Stimulated activated CD4-positive, alpha-beta T cell treated with anti-CD3 and anti-CD28 coated beads, TNF-alpha, amount 100 ng/mL, for 1 hour (primary cell): Measurements from ENCODE around the gene FBP1.
"Not testable (repeated sequence)": the region's sequence is repeated elsewhere in the genome, so short reads cannot be mapped to it uniquely, and the experiment has no call there.

Experiments
- DNase-seq, 3 donors: peaks; one replicate each; pipeline ENCODE4 v3.0.0-alpha.2; 2020; ENCODE audit warnings: low read depth in 3 of 3, low spot score in 1 of 3

FBP1 gene

DNA sequence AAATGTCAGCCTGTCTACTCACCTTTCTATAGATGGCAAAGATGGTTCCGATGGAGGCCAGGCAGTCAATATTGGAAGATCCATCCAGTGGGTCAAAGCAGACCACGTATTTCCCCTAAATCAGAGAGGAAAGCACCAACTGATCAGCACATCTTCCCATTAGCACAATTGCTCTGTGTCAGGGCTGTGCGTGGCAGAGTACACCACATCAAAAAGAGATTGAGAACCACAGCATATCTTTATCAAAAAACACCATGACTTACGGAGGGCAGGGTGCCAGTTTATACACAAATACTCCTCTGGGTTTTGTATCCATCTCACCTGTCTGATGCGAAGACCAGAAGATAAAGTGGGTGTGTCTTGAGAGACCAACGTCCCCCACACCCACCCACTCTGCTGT is 54.8 kb downstream of the FBP1 start:
- DNase-seq = no peak

DNA sequence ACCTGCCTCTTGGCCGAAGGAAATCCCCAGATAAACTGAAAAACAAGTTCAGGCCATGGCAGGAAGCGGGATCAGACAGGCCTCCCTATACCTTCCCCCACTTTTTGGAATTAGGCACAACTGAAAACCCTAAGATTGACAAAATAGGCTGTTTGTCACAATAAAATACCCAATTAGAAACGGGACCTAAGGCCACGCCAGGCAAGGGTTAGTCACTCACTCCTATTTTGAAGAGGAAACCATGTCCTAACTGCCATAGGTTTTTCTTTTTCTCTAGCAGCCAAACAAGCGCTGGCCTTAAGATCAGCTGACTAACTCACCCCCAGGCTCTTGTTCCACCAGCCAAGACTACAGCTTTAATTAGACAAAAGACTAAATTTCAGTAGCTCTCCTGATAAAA is 57.6 kb downstream of the FBP1 start:
- no peak for DNase-seq

DNA sequence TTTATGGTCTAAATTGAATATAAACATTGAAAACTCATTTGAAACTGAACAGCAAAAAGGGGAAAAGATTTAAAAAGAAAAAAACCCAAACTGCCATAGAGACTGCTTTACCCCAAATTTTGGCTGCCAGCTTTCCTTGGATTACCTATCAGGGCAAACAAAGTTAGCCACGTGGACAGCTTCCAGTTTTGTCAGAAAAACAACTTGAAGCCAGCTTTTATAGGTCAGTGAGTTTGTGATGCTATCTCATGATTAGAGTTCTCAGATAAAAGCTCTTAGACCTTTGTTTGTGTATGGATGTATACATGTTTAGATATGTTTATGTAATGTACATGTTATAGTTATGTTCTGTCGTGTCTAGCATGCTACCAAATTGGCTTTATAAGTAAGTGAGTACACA is 61.7 kb downstream of the FBP1 start:
- DNase-seq = no peak

DNA sequence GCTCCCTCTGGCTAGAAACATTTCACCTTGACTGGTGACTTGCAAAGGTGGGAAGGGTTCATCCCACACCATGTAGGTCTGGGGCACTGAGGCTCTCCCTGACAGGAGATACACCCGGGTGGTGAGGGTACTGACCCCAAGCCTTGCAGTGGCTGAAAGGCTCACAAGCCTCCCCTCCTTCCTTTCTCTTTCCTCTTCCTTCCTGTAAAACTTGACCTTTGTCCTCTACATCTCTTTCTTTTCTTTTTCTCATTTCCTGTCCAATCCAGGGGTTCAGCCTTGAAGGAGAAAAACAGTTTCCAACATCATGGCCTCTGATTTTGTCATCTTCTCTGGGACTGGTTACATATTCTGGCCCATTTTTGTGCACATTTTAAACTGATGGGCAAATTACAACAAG is 62.3 kb downstream of the FBP1 start:
- DNase-seq = no peak

GRCh38 chr9:94576131-94576530 is 63.2 kb downstream of the FBP1 start:
- DNase-seq = no peak

DNA sequence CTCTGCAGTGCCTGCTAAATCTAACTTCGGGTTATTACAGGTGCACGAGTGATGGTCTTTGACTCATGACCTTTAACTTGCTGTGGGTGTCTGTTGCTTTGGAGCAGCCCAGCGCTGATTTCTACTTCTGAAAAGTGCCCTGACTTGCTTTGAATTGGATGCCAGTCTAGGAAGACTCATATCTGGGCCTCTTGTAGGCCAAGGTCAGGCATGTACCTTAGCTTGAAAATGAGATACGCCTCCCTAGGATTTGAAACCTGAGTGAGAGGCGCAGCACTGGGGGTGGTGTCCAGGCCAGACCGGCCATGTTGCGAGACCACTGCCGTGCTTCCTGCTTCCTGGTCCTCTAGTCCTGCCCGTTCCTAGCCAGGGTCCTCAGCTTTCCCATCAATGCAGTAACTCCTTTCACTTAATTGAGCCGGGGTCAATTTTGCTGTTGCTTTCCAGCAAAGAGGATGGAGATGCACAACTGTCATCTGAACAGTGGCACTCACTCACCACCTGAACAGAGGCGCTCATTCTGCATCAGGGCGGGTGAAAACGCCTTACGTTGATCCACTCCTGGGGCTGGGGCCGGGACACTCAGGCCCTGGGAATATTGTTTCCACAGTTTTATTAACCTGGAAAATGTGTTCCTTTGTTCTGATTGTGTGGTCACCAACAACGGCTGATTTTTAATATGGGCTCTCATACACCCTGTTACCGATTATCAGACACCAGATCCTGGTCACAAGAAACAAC is 70.2 kb downstream of the FBP1 start:
- no peak for DNase-seq

GRCh38 chr9:94568250-94568889 is 70.9 kb downstream of the FBP1 start:
- DNase-seq = no peak

- DNase-seq = no peak
Measured at GRCh38 chr9:94567271-94567670, 72.0 kb downstream of the FBP1 start.

- no peak for DNase-seq
Measured at GRCh38 chr9:94566550-94566949, 72.8 kb downstream of the FBP1 start.

DNA sequence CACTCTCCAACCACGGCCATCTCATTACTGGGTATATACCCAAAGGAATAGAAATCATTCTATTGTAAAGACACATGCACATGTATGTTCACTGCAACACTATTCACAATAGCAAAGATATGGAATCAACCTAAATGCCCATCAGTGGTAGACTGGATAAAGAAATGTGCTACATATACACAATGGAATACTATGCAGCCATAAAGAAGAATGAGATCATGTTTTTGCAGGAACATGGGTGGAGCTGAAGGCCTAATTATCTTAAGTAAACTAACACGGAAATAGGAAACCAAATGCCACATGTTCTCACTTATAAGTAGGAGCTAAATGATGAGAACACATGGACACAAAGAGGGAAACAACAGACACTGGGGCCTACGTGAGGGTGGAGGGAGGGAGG is 75.0 kb downstream of the FBP1 start:
- DNase-seq = not testable (repeated sequence)

DNA sequence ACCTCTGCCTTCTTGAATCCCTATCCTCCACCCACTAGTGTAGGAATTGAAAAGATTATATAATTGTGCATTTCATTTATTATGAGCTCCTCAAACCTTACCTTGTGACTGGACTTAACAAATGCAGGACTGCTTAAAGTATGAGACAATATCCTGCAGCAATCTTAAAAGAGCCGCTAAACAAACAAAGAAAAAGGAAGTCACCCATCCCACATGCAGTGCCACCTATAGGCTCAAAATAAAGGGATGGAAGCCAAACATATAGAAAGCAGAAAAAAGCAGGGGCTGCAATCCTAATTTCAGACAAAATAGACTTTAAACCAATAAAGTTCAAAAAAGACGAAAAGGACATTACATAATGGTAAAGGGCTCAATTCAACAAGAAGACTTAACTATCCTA is 75.8 kb downstream of the FBP1 start:
- no peak for DNase-seq

DNA sequence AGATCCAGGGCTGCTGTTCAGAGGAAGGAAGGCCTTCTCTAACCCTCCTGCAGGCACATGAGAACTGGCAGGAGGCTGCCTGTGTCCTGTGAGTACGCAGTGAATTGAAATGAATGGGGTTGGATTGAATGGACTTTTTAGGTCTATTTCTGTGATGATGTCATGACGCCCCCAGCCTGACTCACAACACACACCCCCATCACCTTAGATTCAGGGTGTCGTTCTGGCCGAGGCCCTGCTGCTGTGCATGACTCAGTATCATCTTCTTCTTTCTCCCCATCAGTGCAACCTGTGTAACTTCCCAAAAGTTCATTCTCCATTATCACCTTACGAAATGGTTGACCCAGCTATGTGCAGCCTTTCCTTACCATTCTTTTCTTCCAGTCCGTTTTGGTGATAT is 79.1 kb downstream of the FBP1 start:
- no peak for DNase-seq

DNA sequence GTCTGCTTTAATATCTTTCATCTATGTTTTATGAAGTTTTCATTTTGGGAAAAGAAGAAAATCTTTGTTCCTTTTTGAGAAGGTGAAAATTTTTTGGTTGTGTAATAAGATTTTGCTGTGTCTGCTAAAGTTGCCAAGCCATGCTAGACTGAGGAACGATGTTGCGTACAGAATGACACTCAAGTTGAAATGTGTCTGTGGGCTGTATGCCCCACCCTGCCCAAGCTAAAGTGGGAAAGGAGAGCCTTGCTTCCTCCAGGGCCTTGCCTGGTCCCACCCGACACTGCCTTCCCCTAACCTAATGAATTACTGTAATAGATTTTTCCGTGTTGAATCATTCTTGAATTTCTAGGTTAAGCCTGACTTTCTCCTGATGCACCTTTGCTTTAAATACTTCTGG is 81.9 kb downstream of the FBP1 start:
- no peak for DNase-seq

DNA sequence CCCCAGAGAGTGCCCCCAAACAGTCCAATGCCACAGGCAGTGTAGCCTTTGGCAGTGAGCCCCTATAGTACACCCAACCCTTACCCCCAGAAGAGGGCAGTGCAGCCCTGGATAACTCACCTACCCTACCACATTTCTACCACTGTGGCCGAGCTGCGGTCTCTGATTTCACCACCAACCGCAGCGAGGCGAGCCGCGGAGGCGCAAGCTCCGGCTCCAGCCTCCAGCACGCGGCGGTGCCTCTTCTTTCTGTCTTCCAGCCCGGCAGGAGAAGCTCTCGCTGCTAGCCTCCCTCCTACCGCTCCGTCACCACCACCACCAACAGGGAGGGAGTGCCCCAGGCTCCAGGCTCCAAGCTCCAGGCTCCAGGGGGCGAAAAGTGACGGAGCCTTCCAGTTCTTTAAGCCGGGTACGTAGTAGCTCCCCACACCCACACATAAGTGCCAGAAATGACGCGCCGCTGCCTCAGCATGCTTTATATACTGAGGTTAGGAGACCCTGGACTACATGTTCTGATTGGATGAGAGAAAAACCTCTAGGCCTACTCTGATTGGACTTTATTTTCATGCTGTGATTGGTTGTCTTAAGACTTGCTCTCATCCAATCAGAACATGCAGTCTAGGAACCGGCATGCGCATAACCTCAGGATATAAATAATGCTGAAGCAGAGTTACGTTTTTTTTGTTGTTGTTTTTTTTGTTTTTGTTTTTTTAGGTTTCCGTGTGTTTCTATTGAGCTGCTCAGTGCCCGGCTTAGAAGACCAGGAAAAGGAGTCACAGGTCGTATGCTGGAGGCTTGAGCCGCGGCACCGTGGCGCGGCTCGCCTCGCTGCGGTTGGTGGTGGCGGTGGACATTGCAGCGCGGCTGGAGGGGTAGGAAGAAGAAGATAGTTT is 84.6 kb downstream of the FBP1 start, which contains the start of gene PCAT7:
Gene PCAT7 (plus strand): TSS at position 645 of the 893 bp plus-strand sequence.
- no peak for DNase-seq

DNA sequence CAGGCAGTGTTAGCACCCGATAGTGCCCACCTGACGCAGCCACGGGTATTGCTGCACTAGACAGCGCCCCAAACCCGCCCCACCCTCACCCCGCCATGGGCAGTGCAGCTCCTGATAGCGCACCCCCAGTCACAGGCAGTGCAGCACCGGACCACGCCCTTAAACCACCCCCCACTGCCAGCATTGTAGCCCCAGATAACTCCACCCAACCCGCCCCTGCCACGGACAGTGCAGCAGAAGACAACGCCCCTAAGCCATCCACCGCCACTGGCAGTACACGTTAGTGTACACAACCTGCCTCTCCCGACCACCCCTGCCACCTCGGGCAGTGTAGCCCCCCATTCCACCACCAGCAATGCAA is 85.3 kb downstream of the FBP1 start:
- no peak for DNase-seq
